ENCODE measurements around the gene VSIG10.

Gene VSIG10

GRCh38 chr12:118052324-118053070 lies 51.3 kb downstream of the VSIG10 start:
- Histone ChIP-seq H3K9me3 (ENCODE audit: insufficient read depth, low read length) (no peaks in the 10 kb centered on the region), H3K36me3 (replicated peaks; ENCODE audit: low read depth, low read length) (peaks cover 6% of the 10 kb centered on the region), H3K27me3 (ENCODE audit: low read depth, low read length) (no peaks in the 10 kb centered on the region), H2AFZ (ENCODE audit: low read depth, low read length) (no peak overlapping the region), H3K27ac (ENCODE audit: low read length) (no peak overlapping the region), H4K20me1 (ENCODE audit: insufficient read depth, low read length) (no peaks in the 10 kb centered on the region), H3K79me2 (ENCODE audit: low read length) (no peaks in the 10 kb centered on the region), H3K4me3 (ENCODE audit: low read length) (no peak overlapping the region), H3K4me2 (ENCODE audit: low read length) (no peak overlapping the region), H3K9ac (ENCODE audit: low read length) (no peak overlapping the region), H3K4me1 (ENCODE audit: low read length) (peaks cover 2% of the 10 kb centered on the region; the same call in 1 of the 2 replicates)
- TF ChIP-seq, protein P1, sequence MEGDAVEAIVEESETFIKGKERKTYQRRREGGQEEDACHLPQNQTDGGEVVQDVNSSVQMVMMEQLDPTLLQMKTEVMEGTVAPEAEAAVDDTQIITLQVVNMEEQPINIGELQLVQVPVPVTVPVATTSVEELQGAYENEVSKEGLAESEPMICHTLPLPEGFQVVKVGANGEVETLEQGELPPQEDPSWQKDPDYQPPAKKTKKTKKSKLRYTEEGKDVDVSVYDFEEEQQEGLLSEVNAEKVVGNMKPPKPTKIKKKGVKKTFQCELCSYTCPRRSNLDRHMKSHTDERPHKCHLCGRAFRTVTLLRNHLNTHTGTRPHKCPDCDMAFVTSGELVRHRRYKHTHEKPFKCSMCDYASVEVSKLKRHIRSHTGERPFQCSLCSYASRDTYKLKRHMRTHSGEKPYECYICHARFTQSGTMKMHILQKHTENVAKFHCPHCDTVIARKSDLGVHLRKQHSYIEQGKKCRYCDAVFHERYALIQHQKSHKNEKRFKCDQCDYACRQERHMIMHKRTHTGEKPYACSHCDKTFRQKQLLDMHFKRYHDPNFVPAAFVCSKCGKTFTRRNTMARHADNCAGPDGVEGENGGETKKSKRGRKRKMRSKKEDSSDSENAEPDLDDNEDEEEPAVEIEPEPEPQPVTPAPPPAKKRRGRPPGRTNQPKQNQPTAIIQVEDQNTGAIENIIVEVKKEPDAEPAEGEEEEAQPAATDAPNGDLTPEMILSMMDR (IDR thresholded peaks at IDR 0.05; ENCODE audit: low read depth, low read length) = no peak
- no peak for TF ChIP-seq EZH2phosphoT487 (IDR thresholded peaks at IDR 0.05; ENCODE audit: low read depth)

GRCh38 chr12:118050972-118051910 lies 52.6 kb downstream of the VSIG10 start:
- no peak overlapping the region for H3K4me3 ChIP-seq (ENCODE audit: low read length)
- H3K79me2 ChIP-seq (ENCODE audit: low read length) = no peaks in the 10 kb centered on the region
- peaks cover 6% of the 10 kb centered on the region for H3K36me3 ChIP-seq (replicated peaks; ENCODE audit: low read depth, low read length)
- no peaks in the 10 kb centered on the region for H3K27me3 ChIP-seq (ENCODE audit: low read depth, low read length)
- peaks cover 2% of the 10 kb centered on the region; the same call in 1 of the 2 replicates for H3K4me1 ChIP-seq (ENCODE audit: low read length)
- no peaks in the 10 kb centered on the region for H4K20me1 ChIP-seq (ENCODE audit: insufficient read depth, low read length)
- H3K9me3 ChIP-seq (ENCODE audit: insufficient read depth, low read length) = no peaks in the 10 kb centered on the region
- no peak overlapping the region for H3K27ac ChIP-seq (ENCODE audit: low read length)
- no peak overlapping the region for H3K9ac ChIP-seq (ENCODE audit: low read length)
- H3K4me2 ChIP-seq (ENCODE audit: low read length) = no peak overlapping the region
- TF ChIP-seq, protein P1 (IDR thresholded peaks at IDR 0.05; ENCODE audit: low read depth, low read length) = no peak
- TF ChIP-seq EZH2phosphoT487 (IDR thresholded peaks at IDR 0.05; ENCODE audit: low read depth) = no peak
- no peak overlapping the region for H2AFZ ChIP-seq (ENCODE audit: low read depth, low read length)

DNA sequence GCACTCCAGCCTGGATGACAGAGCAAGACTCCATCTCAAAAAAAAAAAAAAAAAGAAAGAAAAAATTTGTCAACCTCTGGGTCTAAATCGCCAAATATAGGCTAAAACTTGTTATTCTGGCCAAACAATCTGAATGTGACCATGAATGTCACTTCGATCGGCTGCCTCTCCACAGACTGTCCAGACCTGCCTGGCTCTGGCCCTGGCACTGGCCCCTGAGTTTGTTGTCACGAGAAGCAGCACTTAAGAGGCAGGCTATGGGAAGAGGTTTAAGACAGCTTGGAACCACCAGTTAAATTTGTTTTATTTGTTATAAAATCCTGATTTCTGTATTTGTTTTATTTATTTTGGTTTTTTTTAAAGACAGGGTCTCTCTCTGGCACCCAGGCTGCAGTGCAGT lies 57.4 kb downstream of the VSIG10 start:
- H3K79me2 ChIP-seq (ENCODE audit: low read length) = no peaks in the 10 kb centered on the region
- H3K36me3 ChIP-seq (replicated peaks; ENCODE audit: low read depth, low read length) = peaks cover 21% of the 10 kb centered on the region
- H3K27ac ChIP-seq (ENCODE audit: low read length) = no peak overlapping the region
- H2AFZ ChIP-seq (ENCODE audit: low read depth, low read length) = no peak overlapping the region
- no peak overlapping the region for H3K4me3 ChIP-seq (ENCODE audit: low read length)
- H3K4me2 ChIP-seq (ENCODE audit: low read length) = no peak overlapping the region
- H3K27me3 ChIP-seq (ENCODE audit: low read depth, low read length) = no peaks in the 10 kb centered on the region
- H3K9me3 ChIP-seq (ENCODE audit: insufficient read depth, low read length) = no peaks in the 10 kb centered on the region
- no peak overlapping the region for H3K9ac ChIP-seq (ENCODE audit: low read length)
- H4K20me1 ChIP-seq (ENCODE audit: insufficient read depth, low read length) = no peaks in the 10 kb centered on the region
- H3K4me1 ChIP-seq (ENCODE audit: low read length) = no peaks in the 10 kb centered on the region
- no peak for TF ChIP-seq EZH2phosphoT487 (IDR thresholded peaks at IDR 0.05; ENCODE audit: low read depth)
- TF ChIP-seq, protein P1 (IDR thresholded peaks at IDR 0.05; ENCODE audit: low read depth, low read length) = no peak

DNA sequence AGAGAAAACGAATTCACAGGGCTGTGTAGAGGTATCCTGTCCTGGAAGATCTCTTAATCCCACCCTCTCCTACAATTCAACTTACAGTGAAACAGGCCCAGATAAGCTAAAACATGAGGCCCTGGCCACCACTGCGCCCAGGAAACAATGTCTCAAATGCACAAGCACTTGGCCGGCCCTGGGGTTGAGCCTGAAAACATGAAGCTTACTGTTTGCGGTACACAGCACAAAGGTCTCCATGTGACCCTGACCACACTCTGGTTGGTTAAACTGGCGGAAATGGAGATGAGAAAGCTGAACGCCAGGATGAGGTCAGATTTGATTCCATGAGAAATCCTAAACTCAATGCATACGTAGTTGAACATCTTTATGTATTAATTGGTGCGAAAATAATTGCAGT lies 59.2 kb downstream of the VSIG10 start:
- Histone ChIP-seq H3K4me3 (ENCODE audit: low read length) (no peak overlapping the region), H4K20me1 (ENCODE audit: insufficient read depth, low read length) (no peaks in the 10 kb centered on the region), H3K4me1 (ENCODE audit: low read length) (no peaks in the 10 kb centered on the region), H3K27me3 (ENCODE audit: low read depth, low read length) (no peaks in the 10 kb centered on the region), H3K9ac (ENCODE audit: low read length) (no peak overlapping the region), H3K9me3 (ENCODE audit: insufficient read depth, low read length) (no peaks in the 10 kb centered on the region), H3K79me2 (ENCODE audit: low read length) (no peaks in the 10 kb centered on the region), H3K36me3 (replicated peaks; ENCODE audit: low read depth, low read length) (peaks cover 21% of the 10 kb centered on the region), H3K4me2 (ENCODE audit: low read length) (no peak overlapping the region), H3K27ac (ENCODE audit: low read length) (no peak overlapping the region), H2AFZ (ENCODE audit: low read depth, low read length) (no peak overlapping the region)
- TF ChIP-seq, protein P1 (IDR thresholded peaks at IDR 0.05; ENCODE audit: low read depth, low read length) = no peak
- no peak for TF ChIP-seq EZH2phosphoT487 (IDR thresholded peaks at IDR 0.05; ENCODE audit: low read depth)

All from OCI-LY3 (cell line).